ENCODE results near the gene PPP2R3A.

DNA sequence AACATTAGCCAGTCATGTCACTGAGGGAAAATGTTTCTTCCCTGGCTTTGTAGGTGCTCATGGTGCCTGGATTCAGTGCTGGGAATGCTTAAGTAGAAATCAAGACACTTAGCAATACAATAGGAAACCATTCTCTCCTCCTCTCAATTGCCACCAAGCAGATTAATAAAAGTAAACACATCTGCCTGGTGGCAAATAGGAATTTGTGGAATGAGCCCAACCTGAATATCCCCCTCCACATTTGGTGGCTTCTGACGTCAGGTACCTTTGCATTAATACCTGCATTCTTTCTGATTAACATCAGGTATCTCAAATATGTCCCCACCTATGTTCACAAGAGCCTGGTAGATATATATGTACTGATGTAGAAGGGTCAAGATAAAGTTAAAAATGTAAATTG lies 42.7 kb downstream of the PPP2R3A start:
- TF ChIP-seq, protein P1, sequence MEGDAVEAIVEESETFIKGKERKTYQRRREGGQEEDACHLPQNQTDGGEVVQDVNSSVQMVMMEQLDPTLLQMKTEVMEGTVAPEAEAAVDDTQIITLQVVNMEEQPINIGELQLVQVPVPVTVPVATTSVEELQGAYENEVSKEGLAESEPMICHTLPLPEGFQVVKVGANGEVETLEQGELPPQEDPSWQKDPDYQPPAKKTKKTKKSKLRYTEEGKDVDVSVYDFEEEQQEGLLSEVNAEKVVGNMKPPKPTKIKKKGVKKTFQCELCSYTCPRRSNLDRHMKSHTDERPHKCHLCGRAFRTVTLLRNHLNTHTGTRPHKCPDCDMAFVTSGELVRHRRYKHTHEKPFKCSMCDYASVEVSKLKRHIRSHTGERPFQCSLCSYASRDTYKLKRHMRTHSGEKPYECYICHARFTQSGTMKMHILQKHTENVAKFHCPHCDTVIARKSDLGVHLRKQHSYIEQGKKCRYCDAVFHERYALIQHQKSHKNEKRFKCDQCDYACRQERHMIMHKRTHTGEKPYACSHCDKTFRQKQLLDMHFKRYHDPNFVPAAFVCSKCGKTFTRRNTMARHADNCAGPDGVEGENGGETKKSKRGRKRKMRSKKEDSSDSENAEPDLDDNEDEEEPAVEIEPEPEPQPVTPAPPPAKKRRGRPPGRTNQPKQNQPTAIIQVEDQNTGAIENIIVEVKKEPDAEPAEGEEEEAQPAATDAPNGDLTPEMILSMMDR (conservative IDR thresholded peaks at IDR 0.05; ENCODE audit: low read depth, low read length) = no peak
- no peak for TF ChIP-seq EZH2 (IDR thresholded peaks at IDR 0.05; ENCODE audit: borderline replicate concordance, low read depth, low read length, poor library complexity, severe bottlenecking)

Measured in A673 (cell line).